22Rv1 (cell line): ENCODE results near the gene KIF6.

Experiments
- ZFX ChIP-seq: fragments of 450-650 bp; IDR thresholded peaks from 2 replicates; pipeline ENCODE4 v1.6.1; 2017; ENCODE audit warnings: antibody characterized with exemption, borderline replicate concordance
- TF ChIP-seq, protein P1 (sequence below): fragments of 450-650 bp; IDR thresholded peaks from 2 replicates; pipeline ENCODE4 v1.5.1; 2017; ENCODE audit warnings: mild to moderate bottlenecking

DNA sequence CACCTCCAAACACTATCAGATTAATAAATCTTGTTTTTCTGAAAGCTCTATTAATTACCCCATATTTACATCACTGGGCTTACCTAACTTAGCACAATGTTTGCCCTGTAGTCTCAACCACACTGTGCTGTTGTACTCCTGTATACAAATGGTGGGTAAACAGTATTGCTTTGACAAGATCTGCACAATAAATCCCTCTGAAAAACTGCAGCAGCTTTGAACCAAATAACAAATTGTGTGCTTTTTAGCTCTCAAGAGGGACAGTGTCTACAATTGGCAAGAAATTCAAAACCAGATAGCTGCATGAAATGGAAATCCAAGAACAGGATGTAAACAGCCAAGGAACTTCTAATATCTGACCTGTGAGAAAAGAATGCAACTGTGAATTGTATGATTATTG lies 10.4 kb downstream of the KIF6 start:
- TF ChIP-seq, protein P1, sequence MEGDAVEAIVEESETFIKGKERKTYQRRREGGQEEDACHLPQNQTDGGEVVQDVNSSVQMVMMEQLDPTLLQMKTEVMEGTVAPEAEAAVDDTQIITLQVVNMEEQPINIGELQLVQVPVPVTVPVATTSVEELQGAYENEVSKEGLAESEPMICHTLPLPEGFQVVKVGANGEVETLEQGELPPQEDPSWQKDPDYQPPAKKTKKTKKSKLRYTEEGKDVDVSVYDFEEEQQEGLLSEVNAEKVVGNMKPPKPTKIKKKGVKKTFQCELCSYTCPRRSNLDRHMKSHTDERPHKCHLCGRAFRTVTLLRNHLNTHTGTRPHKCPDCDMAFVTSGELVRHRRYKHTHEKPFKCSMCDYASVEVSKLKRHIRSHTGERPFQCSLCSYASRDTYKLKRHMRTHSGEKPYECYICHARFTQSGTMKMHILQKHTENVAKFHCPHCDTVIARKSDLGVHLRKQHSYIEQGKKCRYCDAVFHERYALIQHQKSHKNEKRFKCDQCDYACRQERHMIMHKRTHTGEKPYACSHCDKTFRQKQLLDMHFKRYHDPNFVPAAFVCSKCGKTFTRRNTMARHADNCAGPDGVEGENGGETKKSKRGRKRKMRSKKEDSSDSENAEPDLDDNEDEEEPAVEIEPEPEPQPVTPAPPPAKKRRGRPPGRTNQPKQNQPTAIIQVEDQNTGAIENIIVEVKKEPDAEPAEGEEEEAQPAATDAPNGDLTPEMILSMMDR, result no peak
- TF ChIP-seq ZFX, result no peak
